Mesendoderm (in vitro differentiated cells): ENCODE data around the gene ZRANB3.

Experiments used
- DNase-seq: peaks from one replicate; pipeline ENCODE4 v3.0.0; 2013
- H2AK5ac ChIP-seq: 2 replicates; pipeline ENCODE4 v1.6.1; 2013; ENCODE audit warnings: low read length, inconsistent platforms
- H2BK120ac ChIP-seq: 2 replicates; pipeline ENCODE4 v1.6.1; 2013; ENCODE audit warnings: low read depth, mild to moderate bottlenecking, low read length, moderate library complexity, mixed read lengths
- H2BK15ac ChIP-seq: replicated peaks from 2 replicates; pipeline ENCODE4 v1.6.1; 2013; ENCODE audit warnings: low read depth, mild to moderate bottlenecking, moderate library complexity
- H2BK5ac ChIP-seq: 2 replicates; pipeline ENCODE4 v1.6.1; 2013; ENCODE audit warnings: low read length, inconsistent platforms
- H3K18ac ChIP-seq: 2 replicates; pipeline ENCODE4 v1.6.1; 2013; ENCODE audit warnings: mild to moderate bottlenecking, low read length, mixed read lengths
- H3K23ac ChIP-seq: one replicate; pipeline ENCODE4 v1.6.1; 2013; ENCODE audit warnings: low read length
- H3K27ac ChIP-seq: 2 replicates; pipeline ENCODE4 v1.5.1; 2013; ENCODE audit warnings: low read depth, mild to moderate bottlenecking, inconsistent platforms, low read length, moderate library complexity
- H3K27me3 ChIP-seq: 2 replicates; pipeline ENCODE4 v1.6.1; 2013; ENCODE audit warnings: low read length, control low read depth, mild to moderate bottlenecking, inconsistent platforms; ENCODE audit not compliant: insufficient read depth, poor library complexity
- H3K36me3 ChIP-seq: 2 replicates; pipeline ENCODE4 v1.6.1; 2013; ENCODE audit warnings: low read length, inconsistent platforms; ENCODE audit not compliant: control insufficient read depth, insufficient read depth
- H3K4ac ChIP-seq: one replicate; pipeline ENCODE4 v1.6.1; 2013; ENCODE audit warnings: low read depth, mild to moderate bottlenecking, low read length, moderate library complexity
- H3K4me1 ChIP-seq: 2 replicates; pipeline ENCODE4 v1.6.1; 2013; ENCODE audit warnings: low read depth, low read length, inconsistent platforms; ENCODE audit not compliant: control insufficient read depth
- H3K4me2 ChIP-seq: 2 replicates; pipeline ENCODE4 v1.6.1; 2013; ENCODE audit warnings: low read length
- H3K4me3 ChIP-seq: 2 replicates; pipeline ENCODE4 v1.5.1; 2013; ENCODE audit warnings: mild to moderate bottlenecking, low read length
- H3K56ac ChIP-seq: one replicate; pipeline ENCODE4 v1.6.1; 2013; ENCODE audit warnings: low read length
- H3K79me1 ChIP-seq: 2 replicates; pipeline ENCODE4 v1.6.1; 2013; ENCODE audit warnings: low read length, inconsistent platforms
- H3K79me2 ChIP-seq: 2 replicates; pipeline ENCODE4 v1.6.1; 2013; ENCODE audit warnings: mild to moderate bottlenecking, low read length; ENCODE audit not compliant: control insufficient read depth, insufficient read depth
- H3K9ac ChIP-seq: 2 replicates; pipeline ENCODE4 v1.6.1; 2013; ENCODE audit warnings: low read length, inconsistent platforms
- H4K5ac ChIP-seq: one replicate; pipeline ENCODE4 v1.6.1; 2013; ENCODE audit warnings: low read length
- H4K8ac ChIP-seq: one replicate; pipeline ENCODE4 v1.6.1; 2013; ENCODE audit warnings: low read depth, mild to moderate bottlenecking, control low read depth, low read length, moderate library complexity
- WGBS: extraction: QIAGEN DNeasy Blood & Tissue Kit; methylation state at CpG from one replicate; pipeline ENCODE4 v1.1.7; 2013; ENCODE audit warnings: low lambda C conversion rate, missing lambda C conversion rate; ENCODE audit not compliant: insufficient coverage; ENCODE audit errors: extremely low coverage; 5-methylcytosine and 5-hydroxymethylcytosine counted together

Gene ZRANB3

GRCh38 chr2:135490376-135490775 lies 40.6 kb downstream of the ZRANB3 start:
- no peak overlapping the region for H3K4me2 ChIP-seq
- no peak overlapping the region for H3K56ac ChIP-seq
- H4K5ac ChIP-seq, result no peak overlapping the region
- H2BK5ac ChIP-seq, result no peak overlapping the region
- no peaks in the 10 kb centered on the region for H3K36me3 ChIP-seq
- no CpG with 5 or more reads among the region's 1 CpG for WGBS
- H3K4me3 ChIP-seq, result no peak overlapping the region
- H2BK120ac ChIP-seq, result no peak overlapping the region
- no peak overlapping the region for H2BK15ac ChIP-seq
- no peak overlapping the region for H4K8ac ChIP-seq
- H3K79me2 ChIP-seq, result no peaks in the 10 kb centered on the region
- H3K27ac ChIP-seq, result no peak overlapping the region
- no peak overlapping the region for H2AK5ac ChIP-seq
- no peak overlapping the region for H3K9ac ChIP-seq
- DNase-seq, result peak; percentile 6
- H3K4ac ChIP-seq, result no peak overlapping the region
- no peak overlapping the region for H3K18ac ChIP-seq
- H3K27me3 ChIP-seq, result no peaks in the 10 kb centered on the region
- H3K4me1 ChIP-seq, result no peaks in the 10 kb centered on the region
- no peaks in the 10 kb centered on the region for H3K79me1 ChIP-seq
- no peak overlapping the region for H3K23ac ChIP-seq

- Histone ChIP-seq H4K8ac (no peak overlapping the region), H3K18ac (no peak overlapping the region), H4K5ac (no peak overlapping the region), H2BK5ac (no peak overlapping the region), H3K4me1 (no peaks in the 10 kb centered on the region), H3K9ac (no peak overlapping the region), H3K36me3 (no peaks in the 10 kb centered on the region), H3K23ac (no peak overlapping the region), H2AK5ac (no peak overlapping the region), H3K4me2 (no peak overlapping the region), H3K79me2 (no peaks in the 10 kb centered on the region), H2BK120ac (no peak overlapping the region), H3K79me1 (no peaks in the 10 kb centered on the region), H2BK15ac (no peak overlapping the region), H3K4ac (no peak overlapping the region), H3K4me3 (no peak overlapping the region), H3K56ac (no peak overlapping the region), H3K27me3 (no peaks in the 10 kb centered on the region), H3K27ac (no peak overlapping the region)
- no CpG with 5 or more reads among the region's 4 CpGs for WGBS
- no peak for DNase-seq
Observed at GRCh38 chr2:135485441-135485840, 45.6 kb downstream of the ZRANB3 start.

GRCh38 chr2:135475128-135475527 lies 55.9 kb downstream of the ZRANB3 start:
- no peak overlapping the region for H4K5ac ChIP-seq
- H3K4me1 ChIP-seq, result no peaks in the 10 kb centered on the region
- H3K36me3 ChIP-seq, result no peaks in the 10 kb centered on the region
- no peak for DNase-seq
- H3K4ac ChIP-seq, result no peak overlapping the region
- H3K27ac ChIP-seq, result no peak overlapping the region
- H2AK5ac ChIP-seq, result no peak overlapping the region
- no peak overlapping the region for H2BK120ac ChIP-seq
- no peak overlapping the region for H2BK5ac ChIP-seq
- no peak overlapping the region for H3K4me2 ChIP-seq
- H3K79me2 ChIP-seq, result no peaks in the 10 kb centered on the region
- H3K79me1 ChIP-seq, result no peaks in the 10 kb centered on the region
- no peak overlapping the region for H3K56ac ChIP-seq
- no peak overlapping the region for H3K23ac ChIP-seq
- no peaks in the 10 kb centered on the region for H3K27me3 ChIP-seq
- no peak overlapping the region for H3K4me3 ChIP-seq
- no peak overlapping the region for H2BK15ac ChIP-seq
- H3K9ac ChIP-seq, result no peak overlapping the region
- no peak overlapping the region for H4K8ac ChIP-seq
- H3K18ac ChIP-seq, result no peak overlapping the region

GRCh38 chr2:135473567-135473966 lies 57.5 kb downstream of the ZRANB3 start:
- no CpG with 5 or more reads among the region's 2 CpGs for WGBS
- H3K23ac ChIP-seq, result no peak overlapping the region
- no peak overlapping the region for H4K5ac ChIP-seq
- no peaks in the 10 kb centered on the region for H3K79me1 ChIP-seq
- H3K79me2 ChIP-seq, result no peaks in the 10 kb centered on the region
- H3K9ac ChIP-seq, result no peak overlapping the region
- no peak overlapping the region for H3K56ac ChIP-seq
- H3K36me3 ChIP-seq, result no peaks in the 10 kb centered on the region
- DNase-seq, result peak; percentile 45
- no peak overlapping the region for H3K27ac ChIP-seq
- no peak overlapping the region for H4K8ac ChIP-seq
- no peak overlapping the region for H2BK120ac ChIP-seq
- H3K4me2 ChIP-seq, result no peak overlapping the region
- no peaks in the 10 kb centered on the region for H3K4me1 ChIP-seq
- H2AK5ac ChIP-seq, result no peak overlapping the region
- no peak overlapping the region for H3K18ac ChIP-seq
- no peak overlapping the region for H3K4me3 ChIP-seq
- no peak overlapping the region for H2BK15ac ChIP-seq
- H2BK5ac ChIP-seq, result no peak overlapping the region
- no peak overlapping the region for H3K4ac ChIP-seq
- no peaks in the 10 kb centered on the region for H3K27me3 ChIP-seq

GRCh38 chr2:135471106-135471505 lies 59.9 kb downstream of the ZRANB3 start:
- Histone ChIP-seq H3K4ac (no peak overlapping the region), H4K5ac (no peak overlapping the region), H3K4me3 (no peak overlapping the region), H2BK15ac (no peak overlapping the region), H2BK5ac (no peak overlapping the region), H3K27me3 (no peaks in the 10 kb centered on the region), H3K4me1 (no peaks in the 10 kb centered on the region), H4K8ac (no peak overlapping the region), H3K9ac (no peak overlapping the region), H3K4me2 (no peak overlapping the region), H3K27ac (no peak overlapping the region), H3K36me3 (no peaks in the 10 kb centered on the region), H3K79me2 (no peaks in the 10 kb centered on the region), H2AK5ac (no peak overlapping the region), H3K56ac (no peak overlapping the region), H2BK120ac (no peak overlapping the region), H3K23ac (no peak overlapping the region), H3K79me1 (no peaks in the 10 kb centered on the region), H3K18ac (no peak overlapping the region)
- DNase-seq, result no peak

GRCh38 chr2:135457279-135457678 lies 73.7 kb downstream of the ZRANB3 start:
- Histone ChIP-seq H3K27ac (no peak overlapping the region), H2BK120ac (no peak overlapping the region), H3K79me1 (no peaks in the 10 kb centered on the region), H3K56ac (no peak overlapping the region), H4K5ac (no peak overlapping the region), H3K4me2 (no peak overlapping the region), H2AK5ac (no peak overlapping the region), H3K4me1 (no peaks in the 10 kb centered on the region), H3K4ac (no peak overlapping the region), H3K27me3 (no peaks in the 10 kb centered on the region), H3K9ac (no peak overlapping the region), H3K79me2 (no peaks in the 10 kb centered on the region), H2BK15ac (no peak overlapping the region), H3K36me3 (no peaks in the 10 kb centered on the region), H3K23ac (no peak overlapping the region), H2BK5ac (no peak overlapping the region), H3K18ac (no peak overlapping the region), H4K8ac (no peak overlapping the region), H3K4me3 (no peak overlapping the region)
- no peak for DNase-seq
